Measurements from ENCODE around the gene CDH18.
"Not testable (repeated sequence)": the region's sequence is repeated elsewhere in the genome, so short reads cannot be mapped to it uniquely, and the experiment has no call there.

The CDH18 gene

DNA sequence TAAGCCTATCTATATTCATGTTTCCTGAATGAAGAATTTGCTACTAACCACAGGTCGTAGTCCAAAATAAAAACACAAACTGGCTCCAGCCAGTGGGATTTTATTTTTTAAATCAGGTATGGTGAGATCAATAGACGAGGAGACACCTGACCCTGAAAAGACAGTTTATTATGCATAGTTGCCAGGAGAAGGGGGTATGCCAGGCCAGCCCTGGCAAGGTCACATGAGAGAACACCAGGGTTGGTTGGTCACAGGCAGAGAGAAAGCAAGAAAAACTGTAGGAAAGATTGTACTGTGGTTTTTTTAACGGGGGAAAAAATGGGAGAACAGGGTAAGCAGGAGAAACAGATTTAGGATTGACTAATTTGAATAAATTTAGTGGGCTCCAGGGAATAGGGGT, 125.3 kb downstream of the CDH18 start:
- no peak for DNase-seq (ENCODE audit: low read depth in 2 of 2)

DNA sequence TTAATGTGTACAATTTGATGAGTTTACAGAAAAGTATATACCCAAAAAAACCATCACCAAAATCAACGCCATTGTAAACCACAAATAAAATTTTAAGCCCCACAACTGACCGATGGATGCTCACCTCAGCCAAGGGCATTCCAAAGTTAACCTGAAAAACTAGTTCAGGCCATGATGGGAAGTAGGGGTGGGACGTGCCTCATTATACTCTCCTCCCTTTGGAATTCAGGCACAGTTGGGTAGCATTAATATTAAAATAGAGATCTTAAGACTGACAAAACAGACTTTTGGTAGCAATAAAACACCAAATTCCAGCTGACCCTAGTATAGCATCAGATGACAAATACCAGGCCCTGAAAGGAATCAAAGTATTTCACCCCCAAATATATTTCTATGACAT, 129.0 kb downstream of the CDH18 start:
- DNase-seq (ENCODE audit: low read depth in 2 of 2), result no peak

DNA sequence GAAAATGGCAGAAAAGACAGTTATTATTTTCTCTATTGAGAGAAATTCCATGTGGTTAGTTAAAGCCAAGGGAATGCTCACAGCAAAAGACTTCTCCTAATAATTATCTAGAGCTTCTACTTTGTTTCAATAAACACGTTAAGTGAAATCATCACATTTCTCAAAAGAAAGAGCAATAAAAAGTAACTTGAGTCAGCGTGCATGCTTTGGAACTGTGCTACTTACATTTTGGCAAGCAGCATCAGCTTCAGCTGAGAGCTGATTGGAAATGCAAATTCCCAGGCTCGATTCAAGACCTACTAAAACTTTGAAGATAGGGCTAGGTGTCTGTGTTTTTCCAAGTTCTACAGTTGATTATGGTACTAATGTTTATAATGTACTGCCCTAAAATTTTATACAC, 132.1 kb downstream of the CDH18 start:
- no peak for DNase-seq (ENCODE audit: low read depth in 2 of 2)

DNA sequence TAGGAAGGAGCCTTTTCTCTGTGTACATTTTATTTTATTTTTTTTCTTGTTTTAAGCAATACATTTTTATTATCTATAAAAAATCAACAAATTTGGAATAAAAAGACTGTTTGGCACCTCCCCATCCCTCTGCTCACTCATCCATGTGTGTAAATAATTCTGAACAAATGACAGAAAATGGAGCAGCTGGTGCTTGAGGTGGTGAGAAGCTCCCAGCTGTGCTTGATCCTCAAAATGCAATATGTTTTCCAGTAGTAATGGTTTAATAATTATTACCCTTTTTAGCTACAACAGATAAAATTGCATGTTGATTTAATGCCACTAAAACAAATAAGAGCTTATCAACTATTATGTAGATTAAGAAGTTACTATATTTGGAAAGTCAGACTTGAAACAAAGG, 132.5 kb downstream of the CDH18 start:
- DNase-seq (ENCODE audit: low read depth in 2 of 2), result no peak

DNA sequence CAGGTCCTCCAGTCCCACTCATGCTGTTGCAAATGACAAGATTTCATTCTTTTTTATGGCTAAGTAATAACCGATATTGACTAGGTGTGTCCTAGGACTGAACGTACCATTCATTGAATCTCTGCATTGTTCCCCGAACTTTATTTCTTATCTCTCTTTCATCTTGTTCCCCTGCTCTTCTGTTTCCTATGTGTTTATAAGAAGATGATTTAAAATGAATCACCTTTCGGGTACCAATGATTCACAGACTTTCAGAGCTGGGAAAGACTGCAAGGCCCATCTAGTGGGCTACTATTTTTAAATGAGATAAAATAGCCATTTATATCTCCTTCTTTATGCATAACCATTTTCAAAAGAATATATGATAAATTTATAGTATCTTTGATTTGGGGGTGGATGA, 133.0 kb downstream of the CDH18 start:
- no peak for DNase-seq (ENCODE audit: low read depth in 2 of 2)

DNA sequence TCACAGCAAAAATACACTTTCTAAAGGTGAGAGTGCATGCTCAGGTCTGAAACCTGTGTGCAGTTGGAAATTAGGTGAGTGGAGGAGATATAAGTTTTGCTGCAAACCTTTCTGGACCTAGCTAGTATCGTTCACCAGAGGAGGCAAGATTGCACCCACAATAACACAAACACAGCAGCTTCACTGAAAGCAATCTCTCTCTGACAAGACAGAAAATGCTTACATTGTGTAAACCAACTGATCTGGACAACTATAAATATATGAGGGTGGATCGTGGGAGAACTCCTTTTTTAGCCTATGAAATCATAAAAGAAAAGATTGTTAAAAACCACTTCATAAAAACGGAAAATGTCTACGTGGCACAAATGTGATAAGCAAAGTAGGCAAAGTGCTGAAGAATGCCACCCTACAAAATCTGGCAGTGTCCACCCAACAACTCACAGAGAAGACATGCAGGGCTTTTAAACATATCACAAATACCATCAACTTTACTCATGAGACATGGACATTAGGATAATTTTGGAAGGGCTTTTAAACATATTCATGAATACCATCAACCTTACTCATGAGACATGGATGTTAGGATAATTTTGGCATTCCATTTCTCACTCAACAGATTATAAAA, 134.3 kb downstream of the CDH18 start:
- no peak for DNase-seq (ENCODE audit: low read depth in 2 of 2)

DNA sequence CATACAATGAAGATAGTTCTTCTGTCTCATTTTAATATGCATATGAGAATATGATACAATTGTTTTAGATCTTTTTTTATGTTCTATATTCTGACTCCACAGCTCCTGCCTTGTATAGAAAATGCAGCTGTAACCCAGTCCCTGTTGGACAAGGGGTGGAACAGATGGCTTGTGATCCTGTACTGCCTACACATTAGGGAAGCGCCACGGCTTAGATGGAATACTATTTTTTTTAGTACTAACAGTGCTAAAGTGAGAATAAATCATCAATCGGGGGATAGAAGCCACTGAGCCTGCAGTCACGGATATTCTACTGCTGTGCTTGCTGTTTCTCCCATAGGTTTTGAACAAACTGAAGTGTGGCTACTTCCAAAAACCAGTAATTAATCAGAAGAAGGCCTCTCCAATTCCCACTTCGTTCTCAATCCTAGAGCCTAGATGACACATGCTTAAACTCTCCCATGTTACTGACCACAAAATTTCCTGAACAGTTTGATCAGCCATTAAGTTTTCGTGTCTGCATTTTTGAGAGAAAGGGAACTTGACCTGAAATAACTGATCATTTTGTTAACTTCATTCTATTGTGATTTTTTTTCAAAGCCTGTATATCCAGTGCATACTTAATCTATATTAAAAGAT, 150.3 kb downstream of the CDH18 start:
- DNase-seq (ENCODE audit: low read depth in 2 of 2), result no peak

DNA sequence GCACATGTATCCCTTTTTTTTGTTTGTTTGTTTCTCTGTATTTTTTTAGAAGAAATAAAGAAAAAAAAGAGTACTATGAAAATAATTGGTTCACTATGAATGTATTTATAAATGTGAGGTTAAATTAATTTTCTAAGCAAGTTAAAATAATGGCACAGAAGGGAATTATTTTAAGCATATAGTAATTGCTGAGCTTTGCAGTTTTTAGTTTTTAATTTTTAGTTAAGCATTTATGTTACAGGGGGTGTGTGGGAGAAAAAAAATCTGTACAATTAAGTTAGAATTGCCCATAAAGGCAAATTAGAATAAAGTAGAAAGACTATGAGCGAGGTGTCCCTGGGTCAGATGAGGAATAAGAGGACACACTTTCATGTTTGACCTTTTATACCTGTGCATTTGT, 152.6 kb downstream of the CDH18 start:
- no peak for DNase-seq (ENCODE audit: low read depth in 2 of 2)

DNA sequence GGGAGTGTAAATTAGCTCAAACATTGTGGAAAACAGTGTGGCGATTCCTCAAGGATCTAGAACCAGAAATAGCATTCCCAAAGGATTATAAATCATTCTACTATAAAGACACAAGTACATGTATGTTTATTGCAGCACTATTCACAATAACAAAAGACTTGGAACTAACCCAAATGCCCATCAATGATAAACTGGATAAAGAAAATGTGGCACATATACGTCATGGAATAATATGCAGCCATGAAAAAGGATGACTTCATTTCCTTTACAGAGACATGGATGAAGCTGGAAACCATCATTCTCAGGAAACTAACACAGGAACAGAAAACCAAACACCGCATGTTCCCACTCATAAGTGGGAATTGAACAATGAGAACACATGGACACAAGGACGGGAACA, 175.3 kb downstream of the CDH18 start:
- DNase-seq (ENCODE audit: low read depth in 2 of 2), result not testable (repeated sequence)

DNA sequence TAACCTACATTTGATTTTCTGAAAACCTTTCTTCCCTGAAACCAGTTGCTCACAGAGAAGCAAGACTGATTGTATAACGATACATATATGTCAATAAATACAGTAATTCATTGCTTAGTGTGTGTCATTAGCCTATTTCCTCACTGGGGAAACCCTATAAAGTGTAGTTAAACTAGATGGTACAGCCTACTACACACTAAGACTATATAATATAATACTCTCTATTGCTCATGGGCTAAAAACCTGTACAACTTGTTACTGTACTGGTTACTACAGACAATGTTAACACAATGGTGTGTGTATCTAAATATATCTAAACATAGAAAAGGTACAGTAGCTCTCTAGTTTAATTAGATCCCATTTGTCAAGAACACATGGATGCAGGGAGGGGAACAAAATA, 181.2 kb downstream of the CDH18 start:
- no peak for DNase-seq (ENCODE audit: low read depth in 2 of 2)

DNA sequence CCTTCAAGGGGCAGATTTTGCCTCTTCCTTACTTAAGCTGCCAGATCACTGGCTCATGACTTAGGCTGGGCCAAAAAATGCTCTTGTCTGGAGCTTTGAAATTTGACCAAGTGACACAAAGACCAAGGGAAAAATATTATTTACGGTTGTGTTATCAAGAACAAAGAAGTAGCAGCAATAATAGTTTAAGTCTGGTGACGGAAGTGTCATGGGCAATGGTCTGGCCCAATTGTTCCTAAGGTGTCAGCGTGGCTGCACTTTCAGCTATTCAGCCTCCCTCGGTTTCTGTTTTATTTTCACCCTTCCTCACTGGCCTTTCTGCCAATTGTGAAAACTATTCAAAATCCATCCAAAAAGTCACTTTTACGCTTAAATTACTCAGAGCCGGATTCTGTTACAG, 185.3 kb downstream of the CDH18 start:
- no peak for DNase-seq (ENCODE audit: low read depth in 2 of 2)

DNA sequence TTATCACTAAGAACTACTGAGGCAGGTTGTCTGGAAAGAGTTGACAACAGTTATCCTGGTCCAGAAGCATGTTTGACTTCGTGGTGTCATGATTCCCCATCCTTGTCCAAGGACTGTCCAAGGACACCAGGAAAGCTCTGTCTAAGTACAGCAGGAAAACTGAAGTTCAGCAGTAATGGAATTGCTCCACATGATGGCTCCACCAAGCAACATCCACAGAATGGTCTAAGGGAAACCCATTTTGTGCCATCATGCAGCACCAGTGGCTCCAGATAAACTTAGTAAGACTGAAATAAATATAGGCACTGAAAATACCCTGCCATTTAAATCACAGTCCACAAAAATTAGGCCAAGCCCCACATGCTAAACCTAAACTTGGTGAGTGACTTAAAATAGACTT, 192.8 kb downstream of the CDH18 start:
- no peak for DNase-seq (ENCODE audit: low read depth in 2 of 2)

DNA sequence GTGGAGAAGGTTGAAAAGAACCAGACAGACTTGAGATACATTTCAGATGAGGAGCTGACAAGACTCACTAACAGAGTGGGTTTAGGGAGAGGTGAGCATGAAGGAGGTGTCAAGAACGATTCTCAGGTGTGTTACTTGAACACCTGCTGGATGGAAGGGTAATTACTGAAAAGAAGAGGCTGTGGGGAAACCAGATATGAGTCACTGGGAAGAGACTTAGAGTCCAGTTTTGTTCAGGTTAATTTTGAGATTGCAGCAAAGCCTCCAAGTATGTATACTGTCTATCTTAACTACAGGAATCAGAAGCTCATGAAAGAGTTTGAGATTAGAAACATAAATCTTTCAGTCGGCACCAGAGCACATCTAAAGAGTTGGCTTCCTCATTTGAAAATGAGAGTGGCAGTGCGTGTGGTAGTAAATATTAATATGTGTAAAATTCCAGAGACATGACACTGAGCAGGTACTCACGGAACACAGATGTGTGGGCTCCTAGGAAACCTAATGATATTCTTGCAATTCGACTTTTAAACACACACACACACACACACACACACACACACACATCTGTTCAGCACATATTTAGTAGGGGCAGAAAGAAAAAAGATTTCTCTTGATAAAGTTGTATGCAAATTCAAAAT, 197.1 kb downstream of the CDH18 start:
- DNase-seq (ENCODE audit: low read depth in 2 of 2), result no peak

DNA sequence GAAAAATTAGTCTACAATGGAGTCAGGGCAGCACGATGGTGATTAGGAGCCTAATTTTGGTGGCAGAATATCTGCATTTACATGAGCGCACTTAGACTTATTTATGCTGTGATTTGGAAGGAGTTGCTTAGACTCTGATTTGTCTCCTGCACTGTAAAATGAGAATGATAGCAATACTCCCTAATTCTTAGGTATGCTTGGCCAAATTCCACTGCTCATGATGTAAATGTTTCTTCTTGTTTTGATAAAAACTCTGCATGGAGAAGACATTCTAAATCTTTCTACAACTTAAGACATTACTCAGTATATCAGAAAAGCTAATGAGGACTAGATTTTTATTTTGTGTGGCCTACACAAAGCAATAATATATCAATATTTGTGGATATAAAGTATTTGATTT, 205.4 kb downstream of the CDH18 start:
- DNase-seq (ENCODE audit: low read depth in 2 of 2), result no peak

DNA sequence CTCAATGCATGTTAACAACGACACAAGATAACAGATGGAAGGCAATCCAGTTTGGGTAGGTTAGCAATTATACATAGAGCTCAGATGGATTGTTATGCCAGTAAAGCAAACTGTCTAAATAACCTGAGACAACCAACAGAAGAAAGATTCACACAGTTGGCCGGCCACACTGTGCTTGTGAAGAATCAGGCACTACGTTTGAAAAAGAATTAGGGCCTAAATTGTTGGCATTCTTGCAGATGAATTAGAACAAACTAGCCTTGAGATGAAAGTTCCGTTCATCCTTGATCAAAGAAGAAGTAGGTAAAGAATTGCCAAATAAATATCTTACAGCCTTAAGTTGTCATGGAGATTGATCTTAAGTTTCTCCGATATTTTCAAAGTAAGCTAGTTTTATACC, 210.6 kb downstream of the CDH18 start:
- DNase-seq (ENCODE audit: low read depth in 2 of 2), result no peak

DNA sequence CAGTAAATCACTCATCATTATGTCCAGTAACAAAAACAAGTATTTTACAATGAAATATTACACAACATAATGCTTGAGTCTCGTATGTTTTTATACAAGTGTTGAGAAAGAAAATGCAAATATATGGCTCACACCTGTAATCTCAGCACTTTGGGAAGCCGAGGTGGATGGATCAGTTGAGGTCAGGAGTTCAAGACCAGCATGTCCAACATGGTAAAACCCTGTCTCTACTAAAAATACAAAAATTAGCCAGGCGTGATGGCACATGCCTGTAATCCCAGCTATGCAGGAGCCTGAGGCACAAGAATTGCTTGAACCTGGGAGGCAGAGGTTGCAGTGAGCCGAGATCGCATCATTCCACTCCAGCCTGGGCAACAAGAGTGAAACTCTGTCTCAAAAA, 211.1 kb downstream of the CDH18 start:
- not testable (repeated sequence) for DNase-seq (ENCODE audit: low read depth in 2 of 2)

DNA sequence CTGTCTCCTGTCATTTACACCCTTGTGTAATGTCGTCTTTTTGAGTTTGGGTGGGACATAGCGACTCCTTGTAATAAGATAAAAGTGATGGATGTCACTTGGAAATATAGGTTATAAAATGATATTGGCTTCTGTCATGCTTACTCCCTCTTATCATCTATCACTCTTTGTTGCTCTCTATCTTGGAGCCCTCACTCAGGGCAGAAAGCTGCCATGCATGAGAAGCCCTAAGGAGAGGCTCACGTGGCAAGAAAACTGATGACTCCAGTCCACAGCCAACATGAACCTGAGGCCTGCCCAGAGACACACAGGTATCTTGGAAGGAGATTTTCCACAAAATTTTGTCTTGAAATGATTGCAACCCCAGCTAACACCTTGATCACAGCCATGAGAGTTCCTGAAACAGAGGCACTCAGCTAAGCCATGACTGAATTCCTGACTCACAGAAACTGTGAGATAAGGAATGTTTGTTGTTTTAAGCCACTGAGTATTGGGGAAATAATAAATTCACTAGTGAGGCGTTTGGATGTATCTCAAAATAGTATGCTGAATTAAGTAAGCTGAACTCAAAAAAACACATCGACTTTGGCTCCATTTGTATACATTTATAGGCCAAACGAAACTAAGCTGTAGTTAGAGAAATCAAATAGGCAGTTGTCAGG, 216.7 kb downstream of the CDH18 start:
- DNase-seq (ENCODE audit: low read depth in 2 of 2), result no peak

DNA sequence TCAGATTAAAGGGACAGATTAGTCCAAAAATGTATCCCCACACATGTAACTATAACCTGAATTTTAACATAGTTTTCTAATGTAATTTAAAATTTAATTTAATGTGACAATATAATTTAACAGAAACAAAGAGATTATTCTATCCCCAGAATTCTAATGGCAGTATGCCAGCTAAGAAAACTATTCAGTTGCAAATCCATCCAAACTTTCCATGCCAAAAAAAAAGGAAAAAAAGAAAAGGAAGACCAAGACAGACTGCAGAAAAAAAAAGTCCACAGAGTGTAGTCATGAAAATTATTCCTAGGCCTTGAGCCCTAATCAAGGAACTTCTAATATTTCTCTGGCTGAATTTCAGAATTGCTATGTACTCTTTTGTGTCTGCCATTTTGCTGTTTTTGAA, 217.6 kb downstream of the CDH18 start:
- DNase-seq (ENCODE audit: low read depth in 2 of 2), result no peak

DNA sequence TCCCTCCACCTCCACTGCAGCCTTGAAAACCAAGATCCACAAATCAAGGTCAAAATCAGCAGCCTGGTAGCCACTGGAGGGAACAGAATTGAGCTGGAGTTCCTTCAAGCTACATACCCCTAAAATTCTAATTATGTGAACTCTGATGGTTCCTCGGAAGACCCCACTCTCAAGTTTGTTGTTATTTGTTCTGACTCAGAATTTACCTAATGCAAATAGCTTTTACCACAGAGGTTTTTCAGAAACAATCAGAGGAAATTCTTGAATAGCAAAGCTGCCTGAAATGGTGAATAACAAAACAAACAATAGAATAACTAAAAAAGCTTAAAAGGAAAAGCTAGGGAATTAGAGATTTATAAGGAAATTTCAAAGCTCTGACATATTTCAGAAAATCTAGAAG, 220.0 kb downstream of the CDH18 start:
- DNase-seq (ENCODE audit: low read depth in 2 of 2), result no peak

DNA sequence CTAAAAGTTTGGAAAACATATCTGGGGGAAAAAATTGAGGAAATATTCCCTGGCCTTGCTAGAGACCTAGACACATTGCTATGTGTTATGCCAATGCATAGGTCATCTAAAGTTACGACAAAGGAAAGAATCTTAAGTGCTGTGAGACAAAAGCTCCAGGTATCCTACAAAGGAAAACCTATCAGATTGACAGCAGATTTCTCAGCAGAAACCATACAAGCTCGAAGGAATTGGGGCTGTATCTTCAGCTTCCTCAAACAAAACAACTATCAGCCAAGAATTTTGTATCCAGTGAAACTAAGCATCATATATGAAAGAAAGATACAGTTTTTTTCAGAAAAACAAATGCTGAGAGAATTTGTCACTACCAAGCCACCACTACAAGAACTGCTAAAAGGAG, 234.4 kb downstream of the CDH18 start:
- no peak for DNase-seq (ENCODE audit: low read depth in 2 of 2)

DNA sequence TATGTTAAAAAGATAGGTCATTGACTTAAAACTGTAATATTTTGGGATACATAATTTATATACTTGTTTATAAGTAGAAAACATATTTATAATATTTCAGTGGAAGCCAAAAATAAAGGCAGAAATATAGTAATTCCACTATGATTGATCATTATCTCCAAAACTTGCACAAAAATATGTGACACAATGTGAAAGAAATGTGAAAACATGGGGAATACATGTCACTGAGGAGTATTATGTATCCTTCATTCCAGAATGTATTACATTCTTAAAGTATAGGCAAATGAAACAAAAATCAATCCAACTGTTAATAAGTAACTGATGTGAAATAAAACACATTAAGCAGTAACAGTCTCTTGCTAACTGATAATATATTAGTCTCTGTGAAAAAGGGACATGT, 236.7 kb downstream of the CDH18 start:
- DNase-seq (ENCODE audit: low read depth in 2 of 2), result no peak

DNA sequence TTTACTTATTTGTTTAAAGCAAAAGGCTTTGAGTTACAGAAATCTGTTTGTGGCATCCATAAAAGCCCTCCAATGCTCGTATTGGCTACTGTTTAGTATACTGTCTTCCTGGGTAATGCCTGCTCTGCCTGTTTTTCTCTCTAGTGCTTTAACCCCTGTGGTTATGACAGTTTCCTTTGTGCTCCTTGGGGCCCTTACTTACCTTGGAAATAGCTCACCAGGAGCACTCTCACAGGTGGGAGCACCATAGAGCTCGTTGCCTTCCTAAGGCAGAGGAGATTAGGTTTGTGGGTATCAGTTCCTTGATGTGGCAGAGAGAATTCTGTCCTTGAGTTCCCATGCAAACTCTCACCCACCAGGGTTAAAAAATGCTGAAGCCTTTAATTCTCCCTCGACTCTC, 242.8 kb downstream of the CDH18 start:
- no peak for DNase-seq (ENCODE audit: low read depth in 2 of 2)

DNA sequence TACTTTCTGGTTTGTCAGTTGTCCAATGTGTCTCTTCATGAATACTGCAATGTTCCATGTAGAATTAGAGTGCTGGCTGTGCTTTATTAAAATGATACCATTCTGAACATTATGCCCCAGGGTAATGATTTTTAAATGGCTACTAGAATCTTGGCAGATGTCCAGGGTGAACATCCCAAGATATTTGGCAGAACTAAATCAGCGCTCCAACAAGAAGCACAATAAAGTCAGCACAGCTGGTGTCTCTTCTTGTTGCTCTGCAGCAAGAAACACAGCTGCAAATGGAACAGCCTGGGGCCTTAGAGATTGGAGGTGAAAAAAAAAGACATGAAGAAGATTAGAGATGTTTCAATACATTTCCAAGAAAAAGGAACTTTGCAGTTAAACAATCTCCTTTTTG, 248.3 kb downstream of the CDH18 start:
- no peak for DNase-seq (ENCODE audit: low read depth in 2 of 2)

Measured in stimulated activated CD8-positive, alpha-beta memory T cell treated with anti-CD3 and anti-CD28 coated beads, Interleukin-15, amount 100 ng/mL, for 4 hours (primary cell).